B cell (primary cell): ENCODE results near the gene MYT1.

Source experiments
- EZH2 ChIP-seq: IDR thresholded peaks from 2 replicates; pipeline ENCODE4 v1.6.1; 2012; ENCODE audit warnings: borderline replicate concordance, low read depth, mild to moderate bottlenecking, moderate library complexity, low read length; ENCODE audit not compliant: insufficient read depth, poor library complexity, severe bottlenecking
- TF ChIP-seq, protein P1 (sequence below): fragments of 200-600 bp; IDR thresholded peaks from one replicate; pipeline ENCODE4 v1.8.0; 2022; ENCODE audit warnings: antibody characterized with exemption, mild to moderate bottlenecking

DNA sequence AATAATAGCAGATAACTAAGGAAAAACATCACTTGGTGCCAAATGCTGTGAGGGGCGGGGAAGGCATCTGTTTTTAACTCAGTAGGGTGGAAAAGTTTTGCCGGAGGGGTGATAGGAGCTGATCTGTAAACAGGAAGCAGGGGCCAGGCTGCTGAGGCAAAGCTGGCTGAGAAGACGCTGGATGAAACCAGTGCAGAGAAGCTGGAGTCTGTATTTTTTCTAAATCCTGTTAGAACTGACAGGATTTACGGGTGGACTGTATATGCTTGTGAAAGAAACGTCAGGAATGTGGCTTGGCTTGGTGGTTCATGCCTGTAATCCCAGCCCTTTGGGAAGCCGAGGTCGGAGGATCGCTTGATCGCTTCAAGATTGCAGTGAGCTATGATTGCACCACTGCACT is 96.9 kb downstream of the MYT1 start:
- TF ChIP-seq, protein P1, sequence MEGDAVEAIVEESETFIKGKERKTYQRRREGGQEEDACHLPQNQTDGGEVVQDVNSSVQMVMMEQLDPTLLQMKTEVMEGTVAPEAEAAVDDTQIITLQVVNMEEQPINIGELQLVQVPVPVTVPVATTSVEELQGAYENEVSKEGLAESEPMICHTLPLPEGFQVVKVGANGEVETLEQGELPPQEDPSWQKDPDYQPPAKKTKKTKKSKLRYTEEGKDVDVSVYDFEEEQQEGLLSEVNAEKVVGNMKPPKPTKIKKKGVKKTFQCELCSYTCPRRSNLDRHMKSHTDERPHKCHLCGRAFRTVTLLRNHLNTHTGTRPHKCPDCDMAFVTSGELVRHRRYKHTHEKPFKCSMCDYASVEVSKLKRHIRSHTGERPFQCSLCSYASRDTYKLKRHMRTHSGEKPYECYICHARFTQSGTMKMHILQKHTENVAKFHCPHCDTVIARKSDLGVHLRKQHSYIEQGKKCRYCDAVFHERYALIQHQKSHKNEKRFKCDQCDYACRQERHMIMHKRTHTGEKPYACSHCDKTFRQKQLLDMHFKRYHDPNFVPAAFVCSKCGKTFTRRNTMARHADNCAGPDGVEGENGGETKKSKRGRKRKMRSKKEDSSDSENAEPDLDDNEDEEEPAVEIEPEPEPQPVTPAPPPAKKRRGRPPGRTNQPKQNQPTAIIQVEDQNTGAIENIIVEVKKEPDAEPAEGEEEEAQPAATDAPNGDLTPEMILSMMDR = no peak
- no peak for TF ChIP-seq EZH2
